ENCODE data around the gene CECR2. TPM values are rescaled to one million over a fixed set of nuclear protein-coding genes. Genes with fewer than 3 reads are reported as not detected.

CECR2 gene
- polyA plus RNA-seq, 1 of the 3 experiments (the other 2 are of a cell fraction): not detected

DNA sequence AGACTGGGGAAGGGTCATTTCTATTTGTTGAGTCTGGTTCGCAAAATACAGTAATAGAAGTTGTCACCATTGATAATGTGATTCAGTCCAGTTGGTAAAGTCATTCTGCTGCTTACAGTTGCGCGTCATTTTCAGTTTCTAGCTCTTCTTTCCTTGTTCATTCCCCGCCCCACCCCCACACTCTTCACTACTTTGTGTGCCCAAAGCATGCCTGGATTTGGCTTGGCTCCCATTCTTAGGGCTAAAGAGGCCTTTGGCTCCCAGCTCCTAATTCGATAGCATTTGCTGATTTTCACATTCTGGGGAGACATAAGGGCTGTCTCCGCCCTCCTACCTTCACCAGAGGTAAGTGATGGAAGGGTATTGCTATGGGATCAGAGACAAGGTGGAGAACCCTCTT lies 43.0 kb downstream of the CECR2 start:
- Histone ChIP-seq H3K9me2 (no peaks in the 10 kb centered on the region), H2AFZ (ENCODE audit: low read depth) (no peak overlapping the region), H3K9ac (no peak overlapping the region), H3K27me3 (ENCODE audit: insufficient read depth) (peaks cover 16% of the 10 kb centered on the region), H3K4me3 (ENCODE audit: low read depth in 2 of 2, low read length in 1 of 2) (no peak overlapping the region), H3K9me3 (no peaks in the 10 kb centered on the region), H4K20me1 (ENCODE audit: insufficient read depth) (no peaks in the 10 kb centered on the region), H3K79me2 (ENCODE audit: insufficient read depth) (no peaks in the 10 kb centered on the region), H3K27ac (ENCODE audit: low read depth in 2 of 2, low read length in 1 of 2) (no peak overlapping the region), H3F3A (replicated peaks; ENCODE audit: insufficient read depth) (no peaks in the 10 kb centered on the region), H3K4me2 (no peak overlapping the region), H3K36me3 (replicated peaks in 1 of 2; ENCODE audit: control insufficient read depth in 1 of 2, insufficient read depth in 2 of 2, low read length in 1 of 2) (no peaks in the 10 kb centered on the region), H3K4me1 (ENCODE audit: control insufficient read depth in 1 of 2, insufficient read depth in 2 of 2, low read depth in 1 of 2, low read length in 1 of 2) (no peaks in the 10 kb centered on the region)
- 34% methylated on average over 6 of the region's 6 CpGs for WGBS (ENCODE audit: low lambda C conversion rate)
- ChIA-PET POLR2A (no interaction called here), CTCF (no interaction called here)
- DNase-seq: no peak
- no peak for TF ChIP-seq FOSL2 (IDR thresholded peaks at IDR 0.05; ENCODE audit: borderline replicate concordance, low read depth)
- TF ChIP-seq, protein P1, sequence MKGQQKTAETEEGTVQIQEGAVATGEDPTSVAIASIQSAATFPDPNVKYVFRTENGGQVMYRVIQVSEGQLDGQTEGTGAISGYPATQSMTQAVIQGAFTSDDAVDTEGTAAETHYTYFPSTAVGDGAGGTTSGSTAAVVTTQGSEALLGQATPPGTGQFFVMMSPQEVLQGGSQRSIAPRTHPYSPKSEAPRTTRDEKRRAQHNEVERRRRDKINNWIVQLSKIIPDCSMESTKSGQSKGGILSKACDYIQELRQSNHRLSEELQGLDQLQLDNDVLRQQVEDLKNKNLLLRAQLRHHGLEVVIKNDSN (IDR thresholded peaks at IDR 0.05; ENCODE audit: borderline replicate concordance, low read depth): no peak
- no peak for TF ChIP-seq YY1 (IDR thresholded peaks at IDR 0.05; ENCODE audit: low read depth)

DNA sequence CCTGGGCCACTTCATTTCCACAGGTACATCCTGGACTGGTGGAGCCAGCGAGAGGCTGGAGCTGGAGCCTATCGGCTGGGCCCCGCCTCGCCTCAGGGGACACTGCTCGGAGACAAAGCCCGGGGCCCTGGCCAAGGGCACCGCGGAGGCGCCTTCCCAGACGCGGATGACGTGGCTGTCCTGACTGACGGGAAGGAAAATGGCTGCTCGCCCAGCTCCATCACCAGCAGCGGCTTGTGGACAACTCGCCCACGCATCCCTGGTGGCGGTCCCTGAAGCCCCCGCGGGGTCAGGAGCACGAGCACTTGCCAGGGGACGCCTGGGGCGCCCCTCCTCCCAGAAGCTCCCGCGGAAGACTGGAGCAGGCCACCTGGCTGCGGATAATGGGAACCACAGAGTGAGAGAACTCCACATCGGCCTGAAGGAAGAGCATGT lies 49.6 kb downstream of the CECR2 start:
- H3K27me3 ChIP-seq (ENCODE audit: insufficient read depth): no peaks in the 10 kb centered on the region; the same call in 1 of the 2 replicates
- POLR2A ChIA-PET: no interaction called here
- WGBS (ENCODE audit: low lambda C conversion rate): 31% methylated on average over 7 of the region's 27 CpGs
- no peak overlapping the region for H2AFZ ChIP-seq (ENCODE audit: low read depth)
- DNase-seq: no peak
- no peaks in the 10 kb centered on the region for H3F3A ChIP-seq (replicated peaks; ENCODE audit: insufficient read depth)
- H3K9me2 ChIP-seq: no peaks in the 10 kb centered on the region
- CTCF ChIA-PET: interaction anchor here (1.0 kb wide), 1 partner anchor 83 kb away, joined by 4 read pairs; no protein-coding TSS in a partner anchor
- H4K20me1 ChIP-seq (ENCODE audit: insufficient read depth): no peaks in the 10 kb centered on the region
- H3K4me2 ChIP-seq: no peak overlapping the region
- no peak overlapping the region for H3K27ac ChIP-seq (ENCODE audit: low read depth in 2 of 2, low read length in 1 of 2)
- no peak overlapping the region for H3K9ac ChIP-seq
- H3K4me1 ChIP-seq (ENCODE audit: control insufficient read depth in 1 of 2, insufficient read depth in 2 of 2, low read depth in 1 of 2, low read length in 1 of 2): no peaks in the 10 kb centered on the region
- no peak overlapping the region for H3K4me3 ChIP-seq (ENCODE audit: low read depth in 2 of 2, low read length in 1 of 2)
- TF ChIP-seq FOSL2 (IDR thresholded peaks at IDR 0.05; ENCODE audit: borderline replicate concordance, low read depth) (no peak), GABPA (IDR thresholded peaks at IDR 0.05; ENCODE audit: low read depth) (no peak), MXI1 (IDR thresholded peaks at IDR 0.05; ENCODE audit: low read depth, low read length) (no peak), TCF12 (IDR thresholded peaks at IDR 0.05) (no peak), FOXJ3 (CRISPR knock-in tag; IDR thresholded peaks at IDR 0.05) (no peak), EP300 (IDR thresholded peaks at IDR 0.05; ENCODE audit: borderline replicate concordance in 1 of 2, low read depth in 1 of 2, low read length in 1 of 2) (no peak), ELF1 (IDR thresholded peaks at IDR 0.05) (no peak), RCOR1 (IDR thresholded peaks at IDR 0.05; ENCODE audit: low read length) (no peak), RXRA (IDR thresholded peaks at IDR 0.05; ENCODE audit: borderline replicate concordance, low read depth) (no peak), JUND (IDR thresholded peaks at IDR 0.05) (no peak), YY1 (IDR thresholded peaks at IDR 0.05; ENCODE audit: low read depth) (no peak), SMC3 (IDR thresholded peaks at IDR 0.05; ENCODE audit: low read depth, low read length) (no peak), CHD2 (IDR thresholded peaks at IDR 0.05; ENCODE audit: low read length, partially characterized antibody) (no peak), NRF1 (IDR thresholded peaks at IDR 0.05; ENCODE audit: low read depth, low read length) (no peak), TAF1 (IDR thresholded peaks at IDR 0.05; ENCODE audit: borderline replicate concordance, low read depth, low read length) (no peak)
- TF ChIP-seq, protein P2, sequence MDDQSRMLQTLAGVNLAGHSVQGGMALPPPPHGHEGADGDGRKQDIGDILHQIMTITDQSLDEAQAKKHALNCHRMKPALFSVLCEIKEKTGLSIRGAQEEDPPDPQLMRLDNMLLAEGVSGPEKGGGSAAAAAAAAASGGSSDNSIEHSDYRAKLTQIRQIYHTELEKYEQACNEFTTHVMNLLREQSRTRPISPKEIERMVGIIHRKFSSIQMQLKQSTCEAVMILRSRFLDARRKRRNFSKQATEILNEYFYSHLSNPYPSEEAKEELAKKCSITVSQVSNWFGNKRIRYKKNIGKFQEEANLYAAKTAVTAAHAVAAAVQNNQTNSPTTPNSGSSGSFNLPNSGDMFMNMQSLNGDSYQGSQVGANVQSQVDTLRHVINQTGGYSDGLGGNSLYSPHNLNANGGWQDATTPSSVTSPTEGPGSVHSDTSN (IDR thresholded peaks at IDR 0.05): no peak
- TF ChIP-seq, protein P3, sequence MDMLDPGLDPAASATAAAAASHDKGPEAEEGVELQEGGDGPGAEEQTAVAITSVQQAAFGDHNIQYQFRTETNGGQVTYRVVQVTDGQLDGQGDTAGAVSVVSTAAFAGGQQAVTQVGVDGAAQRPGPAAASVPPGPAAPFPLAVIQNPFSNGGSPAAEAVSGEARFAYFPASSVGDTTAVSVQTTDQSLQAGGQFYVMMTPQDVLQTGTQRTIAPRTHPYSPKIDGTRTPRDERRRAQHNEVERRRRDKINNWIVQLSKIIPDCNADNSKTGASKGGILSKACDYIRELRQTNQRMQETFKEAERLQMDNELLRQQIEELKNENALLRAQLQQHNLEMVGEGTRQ (IDR thresholded peaks at IDR 0.05; ENCODE audit: borderline replicate concordance, low read depth, low read length): no peak
- TF ChIP-seq, protein P4, sequence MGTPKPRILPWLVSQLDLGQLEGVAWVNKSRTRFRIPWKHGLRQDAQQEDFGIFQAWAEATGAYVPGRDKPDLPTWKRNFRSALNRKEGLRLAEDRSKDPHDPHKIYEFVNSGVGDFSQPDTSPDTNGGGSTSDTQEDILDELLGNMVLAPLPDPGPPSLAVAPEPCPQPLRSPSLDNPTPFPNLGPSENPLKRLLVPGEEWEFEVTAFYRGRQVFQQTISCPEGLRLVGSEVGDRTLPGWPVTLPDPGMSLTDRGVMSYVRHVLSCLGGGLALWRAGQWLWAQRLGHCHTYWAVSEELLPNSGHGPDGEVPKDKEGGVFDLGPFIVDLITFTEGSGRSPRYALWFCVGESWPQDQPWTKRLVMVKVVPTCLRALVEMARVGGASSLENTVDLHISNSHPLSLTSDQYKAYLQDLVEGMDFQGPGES (IDR thresholded peaks at IDR 0.05; ENCODE audit: low read depth, low read length): no peak
- no peaks in the 10 kb centered on the region for H3K9me3 ChIP-seq
- H3K79me2 ChIP-seq (ENCODE audit: insufficient read depth): no peaks in the 10 kb centered on the region
- H3K36me3 ChIP-seq (replicated peaks in 1 of 2; ENCODE audit: control insufficient read depth in 1 of 2, insufficient read depth in 2 of 2, low read length in 1 of 2): no peaks in the 10 kb centered on the region
